ENCODE data around the gene PPP4C. TPM values are rescaled to one million over a fixed set of nuclear protein-coding genes. Genes with fewer than 3 reads are reported as not detected.

PPP4C gene
- total and polyA plus RNA-seq, 2 of the 8 experiments (the other 6 are each of a cell fraction or from before 2014, with no cell fraction given), result 148 to 298 TPM

- peak overlapping the region; percentile 12; the same call in 1 of the 2 replicates for H2BK5ac ChIP-seq (ENCODE audit: low read depth, low read length)
- no peak overlapping the region for H3K27ac ChIP-seq (ENCODE audit: low read depth, low read length)
- H3K79me2 ChIP-seq (ENCODE audit: control insufficient read depth in 1 of 2, insufficient read depth in 2 of 2, low read length in 2 of 2), result no peaks in the 10 kb centered on the region
- no peak overlapping the region for H2AK5ac ChIP-seq (ENCODE audit: low read depth, low read length)
- no peak overlapping the region for H3K4ac ChIP-seq (replicated peaks; ENCODE audit: insufficient read length, low read depth, low read length)
- no peak overlapping the region for H2BK12ac ChIP-seq (ENCODE audit: low read depth, low read length)
- H3K4me2 ChIP-seq (ENCODE audit: insufficient read depth in 1 of 2, low read depth in 2 of 2, low read length in 2 of 2), result peak overlapping the region in 1 of 2 experiments; percentile 50; a peak in 2 of 4 replicates
- no peak overlapping the region for H3K14ac ChIP-seq (ENCODE audit: insufficient read length)
- H3K9ac ChIP-seq (replicated peaks in 1 of 4; ENCODE audit: extremely low read depth in 1 of 4, low read depth in 3 of 4, low read length in 3 of 4), result peak overlapping the region in 1 of 4 experiments; percentile 10; a peak in 3 of 7 replicates
- no peak overlapping the region for H4K8ac ChIP-seq (ENCODE audit: extremely low read depth, insufficient read depth, low read length)
- 0 out of 8 replicates have a peak, but pooled peaks cover 0 to 3% (median 0%) of the 10 kb centered on the region in 4 experiments for H3K36me3 ChIP-seq (ENCODE audit: control insufficient read depth in 2 of 4, insufficient read depth in 4 of 4, low read length in 3 of 4)
- no peak overlapping the region for H4K5ac ChIP-seq (ENCODE audit: insufficient read length, low read depth, low read length)
- WGBS, 2 experiments (ENCODE audit: extremely low coverage in 1 of 2, insufficient coverage in 1 of 2, insufficient read length in 1 of 2, insufficient replicate concordance in 2 of 2, low coverage in 1 of 2, low lambda C conversion rate in 2 of 2, missing lambda C conversion rate in 1 of 2), result 27% methylated on average over 22 of the region's 29 CpGs; no CpG with 5 or more reads in 1 of the 2 experiments
- no peaks in the 10 kb centered on the region for H3K27me3 ChIP-seq (replicated peaks in 1 of 4; ENCODE audit: control insufficient read depth in 3 of 4, extremely low read depth in 1 of 4, insufficient read depth in 3 of 4, low read length in 3 of 4)
- H2BK20ac ChIP-seq (ENCODE audit: low read length), result 0 out of 2 replicates have a peak overlapping the region, but pooled peaks have one; percentile 48
- no peaks in the 10 kb centered on the region for H3K9me3 ChIP-seq (ENCODE audit: insufficient read depth in 2 of 2, low read depth in 1 of 2, low read length in 1 of 2)
- ChIA-PET POLR2A (ENCODE audit: partially characterized antibody) (interaction anchor here (0.7 to 16.3 kb wide), 10 partner anchors 8 to 433 kb away, joined by 3 to 169 read pairs (median 5); partner anchors contain the start of genes CORO1A, TBX6 and YPEL3), CTCF (ENCODE audit: partially characterized antibody) (interaction anchor here (0.5 to 6.7 kb wide), 31 partner anchors 9 to 523 kb away, joined by 3 to 90 read pairs (median 5); partner anchors contain the start of genes ALDOA, MAPK3, TBX6 and TLCD3B)
- peaks cover 2 to 6% of the 10 kb centered on the region in 2 experiments for H4K20me1 ChIP-seq (replicated peaks in 1 of 2; ENCODE audit: control insufficient read depth in 1 of 2, insufficient read depth in 2 of 2, low read length in 2 of 2)
- no peak for FAIRE-seq
- 0 out of 2 replicates have a peak overlapping the region, but pooled peaks have one; percentile 29 for H2BK15ac ChIP-seq (ENCODE audit: low read length)
- no peaks in the 10 kb centered on the region for H3K79me1 ChIP-seq (ENCODE audit: low read depth, low read length)
- no peak overlapping the region for H3K56ac ChIP-seq (replicated peaks; ENCODE audit: insufficient read length, low read depth, low read length)
- no peak overlapping the region for H2BK120ac ChIP-seq (replicated peaks; ENCODE audit: low read depth, low read length)
- H3K4me1 ChIP-seq (replicated peaks in 1 of 4; ENCODE audit: control insufficient read depth in 3 of 4, insufficient read depth in 4 of 4, low read length in 3 of 4), result peaks cover 0 to 12% (median 6%) of the 10 kb centered on the region in 4 experiments; a peak in 5 of 7 replicates
- H3K23me2 ChIP-seq (ENCODE audit: low read depth, low read length), result no peaks in the 10 kb centered on the region
- no peak overlapping the region for H2AFZ ChIP-seq (ENCODE audit: low read length)
- peak in 1 of 2 experiments; percentile 94 for DNase-seq (ENCODE audit: low read depth in 1 of 2, low spot score in 2 of 2)
- no peak overlapping the region for H3K23ac ChIP-seq (ENCODE audit: insufficient read length)
- no peak overlapping the region for H4K91ac ChIP-seq (replicated peaks; ENCODE audit: insufficient read length, low read length)
- peak overlapping the region in 1 of 4 experiments; percentile 24; a peak in 2 of 8 replicates for H3K4me3 ChIP-seq (ENCODE audit: extremely low read depth in 1 of 4, insufficient read depth in 2 of 4, low read depth in 3 of 4, low read length in 4 of 4)
- no peak overlapping the region for H3K18ac ChIP-seq (ENCODE audit: extremely low read depth, low read length)
- TF ChIP-seq CREB1 (IDR thresholded peaks at IDR 0.05) (peak; percentile 45), POLR2AphosphoS5 (IDR thresholded peaks at IDR 0.05; ENCODE audit: low read depth, low read length) (peak; percentile 80), E2F6 (IDR thresholded peaks at IDR 0.05) (peak; percentile 42; the same call in 1 of the 2 replicates), POLR2A (IDR thresholded peaks at IDR 0.05; ENCODE audit: control extremely low read depth in 1 of 2, low read depth in 2 of 2, low read length in 2 of 2) (peak; percentile 20 to 29; a peak in 2 of 3 replicates), TAF1 (IDR thresholded peaks at IDR 0.05; ENCODE audit: low read depth, low read length) (0 out of 2 replicates have a peak, but pooled peaks have one; percentile 15), SUZ12 (IDR thresholded peaks at IDR 0.05; ENCODE audit: low read length) (no peak), MAX (IDR thresholded peaks at IDR 0.05) (peak; percentile 36; the same call in 1 of the 2 replicates), ATF3 (IDR thresholded peaks at IDR 0.05; ENCODE audit: insufficient read depth, low read depth, low read length) (no peak), BACH1 (IDR thresholded peaks at IDR 0.05; ENCODE audit: low read length) (no peak), SP4 (IDR thresholded peaks at IDR 0.05; ENCODE audit: low read length) (peak; percentile 52; the same call in 1 of the 2 replicates)
Measured at GRCh38 chr16:30112197-30113030, 36.6 kb downstream of the PPP4C start.
